A673 (cell line): ENCODE results near the gene BMP3. TPM values are rescaled to one million over a fixed set of nuclear protein-coding genes. Genes with fewer than 3 reads are reported as not detected.

Source experiments
- BruUV-seq: library from RNA; stranded (reverse); fragments of 400-500 nt; replicated peaks from 2 replicates; lab custom pipeline; 2021; lab: Mats Ljungman, UMichigan
- CTCF ChIA-PET: fragments of 300-600 bp; sonication (Branson Sonifier 250); formaldehyde crosslinking; loops from one replicate; lab custom pipeline; 2022; ENCODE audit warnings: antibody characterized with exemption; lab: Charles Lee
- POLR2A ChIA-PET: fragments of 300-600 bp; sonication (Branson Sonifier 250); formaldehyde crosslinking; loops from one replicate; lab custom pipeline; 2022; ENCODE audit warnings: antibody characterized with exemption; ENCODE audit not compliant: low non-redundant PET; lab: Charles Lee
- DNase-seq: peaks from one replicate; pipeline ENCODE4 v3.0.0-alpha.2; 2015; ENCODE audit warnings: low spot score
- H3K27ac ChIP-seq: fragments of 200-600 bp; sonication (generic); 2 replicates; pipeline ENCODE4 v1.5.1; 2016; ENCODE audit warnings: mixed run types, low read depth, mild to moderate bottlenecking, mixed read lengths, antibody characterized with exemption, low read length; ENCODE audit not compliant: poor library complexity, severe bottlenecking
- H3K27me3 ChIP-seq: fragments of 200-600 bp; sonication (generic); replicated peaks from 2 replicates; pipeline ENCODE4 v1.6.1; 2017; ENCODE audit warnings: mixed run types, low read depth, mild to moderate bottlenecking, mixed read lengths, antibody characterized with exemption, low read length; ENCODE audit not compliant: insufficient read depth, poor library complexity
- H3K36me3 ChIP-seq: fragments of 200-600 bp; sonication (generic); 2 replicates; pipeline ENCODE4 v1.6.1; 2016; ENCODE audit warnings: mixed run types, mild to moderate bottlenecking, mixed read lengths, antibody characterized with exemption, low read length; ENCODE audit not compliant: insufficient read depth, poor library complexity, severe bottlenecking
- H3K4me1 ChIP-seq: fragments of 200-600 bp; sonication (generic); 2 replicates; pipeline ENCODE4 v1.6.1; 2017; ENCODE audit warnings: mixed run types, mild to moderate bottlenecking, mixed read lengths, antibody characterized with exemption, low read length; ENCODE audit not compliant: insufficient read depth, poor library complexity, severe bottlenecking
- H3K4me3 ChIP-seq: fragments of 200-600 bp; sonication (generic); 2 replicates; pipeline ENCODE4 v1.5.1; 2016; ENCODE audit warnings: low read depth, mixed run types, mild to moderate bottlenecking, mixed read lengths, low read length; ENCODE audit not compliant: poor library complexity, severe bottlenecking
- H3K9me3 ChIP-seq: fragments of 200-600 bp; sonication (generic); 2 replicates; pipeline ENCODE4 v1.6.1; 2016; ENCODE audit warnings: mixed run types, low read depth, mild to moderate bottlenecking, mixed read lengths, antibody characterized with exemption, low read length; ENCODE audit not compliant: poor library complexity, severe bottlenecking
- CTCF ChIP-seq: fragments of 300-800, 200-600 bp; sonication (generic); conservative IDR thresholded peaks from 2 replicates; pipeline ENCODE4 v1.5.1; 2017; ENCODE audit warnings: low read depth, mild to moderate bottlenecking, antibody characterized with exemption, low read length, moderate library complexity, mixed read lengths
- EZH2 ChIP-seq: fragments of 200-600 bp; sonication (generic); IDR thresholded peaks from 2 replicates; pipeline ENCODE4 v1.6.1; 2017; ENCODE audit warnings: borderline replicate concordance, low read depth, mild to moderate bottlenecking, mixed read lengths, antibody characterized with exemption, low read length; ENCODE audit not compliant: poor library complexity, severe bottlenecking
- intact Hi-C: fragments of 100-400 bp; cut with micrococcal nuclease; formaldehyde crosslinking; loops from one replicate; pipeline ENCODE4 v1.10.0; 2022; ENCODE audit not compliant: unreplicated experiment
- total RNA-seq: library from RNA; stranded (reverse); gene quantifications from 2 replicates; pipeline ENCODE4 v1.2.3, GENCODE V29; 2021

BMP3 gene
- total RNA-seq, 1 experiment from 2014 or later = not detected

- intact Hi-C loops = no loop called here
- no peak overlapping the region for H3K27ac ChIP-seq
- ChIA-PET POLR2A (no interaction called here), CTCF (no interaction called here)
- H3K4me3 ChIP-seq = no peak overlapping the region
- no peaks in the 10 kb centered on the region for H3K4me1 ChIP-seq
- no peaks in the 10 kb centered on the region for H3K36me3 ChIP-seq
- no peaks in the 10 kb centered on the region for H3K27me3 ChIP-seq
- BruUV-seq = no TSS peak
- DNase-seq = no peak
- no peak for TF ChIP-seq EZH2
- no peak for TF ChIP-seq CTCF
- H3K9me3 ChIP-seq = no peaks in the 10 kb centered on the region
Measured at GRCh38 chr4:81019006-81019405, 11.5 kb upstream of the BMP3 start.

- Histone ChIP-seq H3K4me3 (no peak overlapping the region), H3K27ac (no peak overlapping the region), H3K4me1 (no peaks in the 10 kb centered on the region), H3K9me3 (no peaks in the 10 kb centered on the region), H3K36me3 (no peaks in the 10 kb centered on the region), H3K27me3 (no peaks in the 10 kb centered on the region)
- no peak for TF ChIP-seq CTCF
- no peak for TF ChIP-seq EZH2
- ChIA-PET POLR2A (no interaction called here), CTCF (no interaction called here)
- DNase-seq = no peak
- no TSS peak for BruUV-seq
- intact Hi-C loops = no loop called here
Measured at GRCh38 chr4:81021142-81021944, 9.2 kb upstream of the BMP3 start.

GRCh38 chr4:81021981-81022380, 8.5 kb upstream of the BMP3 start:
- H3K27ac ChIP-seq = no peak overlapping the region
- ChIA-PET CTCF (no interaction called here), POLR2A (no interaction called here)

More at GRCh38 chr4:81021981-81022380, 8.5 kb upstream of the BMP3 start:
- Histone ChIP-seq H3K36me3 (no peaks in the 10 kb centered on the region), H3K27me3 (no peaks in the 10 kb centered on the region), H3K4me1 (no peaks in the 10 kb centered on the region), H3K4me3 (no peak overlapping the region), H3K9me3 (no peaks in the 10 kb centered on the region)
- no peak for DNase-seq
- no TSS peak for BruUV-seq
- TF ChIP-seq EZH2 (no peak), CTCF (no peak)
- intact Hi-C loops = no loop called here
